Natural killer cell (primary cell): ENCODE results near the gene PRPF39. TPM values are rescaled to one million over a fixed set of nuclear protein-coding genes. Genes with fewer than 3 reads are reported as not detected.
A peak's percentile ranks its signal among the peaks of the same experiment; 100 is the strongest.

Experiments used
- ATAC-seq, 3 donors: fragments of 150-1000 bp in 2 of 3; fragments of 200-7000 bp in 1 of 3; cut with Tn5 transposase; 1 replicate in 1 of 3; 2 replicates in 2 of 3; pipeline ENCODE4 v1.10.0; 2021; ENCODE audit warnings: mild to moderate bottlenecking in 2 of 3, moderate library complexity in 2 of 3
- DNase-seq, 2 donors: peaks; one replicate each; pipeline versions ENCODE4 v3.0.0 to v3.0.0-alpha.2; 2013 to 2021; ENCODE audit warnings: mixed read lengths in 1 of 2
- H3K27ac ChIP-seq: one replicate; pipeline ENCODE4 v1.5.1; 2013; ENCODE audit warnings: mild to moderate bottlenecking, low read length
- H3K27me3 ChIP-seq: one replicate; pipeline ENCODE4 v1.6.1; 2013; ENCODE audit warnings: low read length; ENCODE audit not compliant: control insufficient read depth, insufficient read depth
- H3K36me3 ChIP-seq: one replicate; pipeline ENCODE4 v1.6.1; 2013; ENCODE audit warnings: low read length; ENCODE audit not compliant: control insufficient read depth, insufficient read depth
- H3K4me1 ChIP-seq: one replicate; pipeline ENCODE4 v1.6.1; 2013; ENCODE audit warnings: low read length; ENCODE audit not compliant: control insufficient read depth, insufficient read depth
- H3K4me3 ChIP-seq: one replicate; pipeline ENCODE4 v1.5.1; 2013; ENCODE audit warnings: low read length
- H3K9me3 ChIP-seq: one replicate; pipeline ENCODE4 v1.6.1; 2013; ENCODE audit warnings: low read length; ENCODE audit not compliant: control insufficient read depth, insufficient read depth
- H3K27ac Mint-ChIP-seq, 2 donors: one replicate each; pipeline ENCODE4 v1.8.0; 2022; ENCODE audit warnings: mild to moderate bottlenecking in 2 of 2, mixed read lengths in 2 of 2, moderate library complexity in 1 of 2
- H3K27me3 Mint-ChIP-seq, 2 donors: one replicate each; pipeline ENCODE4 v1.8.0; 2022; ENCODE audit warnings: low read depth in 2 of 2, mixed read lengths in 2 of 2
- H3K36me3 Mint-ChIP-seq: one replicate; pipeline ENCODE4 v1.8.0; 2022; ENCODE audit warnings: mixed read lengths
- H3K4me1 Mint-ChIP-seq, 2 donors: one replicate each; pipeline ENCODE4 v1.8.0; 2022; ENCODE audit warnings: mixed read lengths in 2 of 2
- H3K4me3 Mint-ChIP-seq: one replicate; pipeline ENCODE4 v1.8.0; 2022; ENCODE audit warnings: mild to moderate bottlenecking, moderate library complexity, mixed read lengths
- H3K9me3 Mint-ChIP-seq, 2 donors: one replicate each; pipeline ENCODE4 v1.8.0; 2022; ENCODE audit warnings: mixed read lengths in 2 of 2
- WGBS: methylation state at CpG from one replicate; pipeline ENCODE4 v1.1.7; 2013; ENCODE audit warnings: missing lambda C conversion rate; ENCODE audit not compliant: insufficient coverage; 5-methylcytosine and 5-hydroxymethylcytosine counted together
- intact Hi-C: fragments of 100-400 bp; cut with micrococcal nuclease; formaldehyde crosslinking; loops from one replicate; pipeline ENCODE4 v1.14.2; 2022
- total RNA-seq, 4 donors: library from RNA; stranded (reverse); fragments of 120-200 nt in 1 of 4; gene quantifications; one replicate each; pipeline versions ENCODE4 v1.2.3 to v1.2.4, GENCODE V29; 2013 to 2022
- TF ChIP-seq, protein P1 (sequence below): fragments of 200-600 bp; IDR thresholded peaks from one replicate; pipeline ENCODE4 v1.8.0; 2022; ENCODE audit warnings: antibody characterized with exemption

The PRPF39 gene
- total RNA-seq, 3 donors from 2014 or later (not counting 1 experiment from before 2014, with no cell fraction given), result 49.2 to 61.2 (median 52.5) TPM

DNA sequence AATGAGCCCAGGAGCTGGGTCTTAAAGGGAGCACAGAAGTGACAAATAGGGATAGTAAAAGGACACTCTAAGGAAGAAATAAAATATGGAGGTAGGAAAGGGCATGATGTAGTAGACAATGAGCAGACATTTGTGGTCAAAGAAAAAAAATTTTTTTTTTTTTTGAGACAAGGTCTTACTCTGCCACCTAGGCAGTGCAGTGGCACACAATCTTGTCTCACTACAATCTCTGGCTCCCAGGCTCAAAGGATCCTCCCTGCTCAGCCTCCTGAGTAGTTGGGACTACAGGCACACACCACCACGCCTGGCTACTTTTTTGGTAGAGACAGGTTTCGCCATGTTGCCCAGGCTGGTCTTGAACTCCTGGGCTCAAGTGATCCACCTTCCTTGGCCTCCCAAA is 41.8 kb downstream of the PRPF39 start:
- Histone ChIP-seq H3K27ac (no peak overlapping the region), H3K4me3 (no peak overlapping the region), H3K9me3 (no peaks in the 10 kb centered on the region), H3K36me3 (peaks cover 44% of the 10 kb centered on the region), H3K4me1 (no peaks in the 10 kb centered on the region), H3K27me3 (no peaks in the 10 kb centered on the region)
- 95% methylated on average over 2 of the region's 2 CpGs for WGBS
- Mint-ChIP-seq H3K36me3 (no peaks in the 10 kb centered on the region), H3K9me3 (no peaks in the 10 kb centered on the region), H3K27ac (no peak overlapping the region), H3K4me3 (no peak overlapping the region), H3K27me3 (no peaks in the 10 kb centered on the region), H3K4me1 (peaks cover 0 to 6% of the 10 kb centered on the region in 2 donors)
- ATAC-seq, result no peak
- DNase-seq, result no peak
- intact Hi-C loops, result no loop called here
- TF ChIP-seq, protein P1, sequence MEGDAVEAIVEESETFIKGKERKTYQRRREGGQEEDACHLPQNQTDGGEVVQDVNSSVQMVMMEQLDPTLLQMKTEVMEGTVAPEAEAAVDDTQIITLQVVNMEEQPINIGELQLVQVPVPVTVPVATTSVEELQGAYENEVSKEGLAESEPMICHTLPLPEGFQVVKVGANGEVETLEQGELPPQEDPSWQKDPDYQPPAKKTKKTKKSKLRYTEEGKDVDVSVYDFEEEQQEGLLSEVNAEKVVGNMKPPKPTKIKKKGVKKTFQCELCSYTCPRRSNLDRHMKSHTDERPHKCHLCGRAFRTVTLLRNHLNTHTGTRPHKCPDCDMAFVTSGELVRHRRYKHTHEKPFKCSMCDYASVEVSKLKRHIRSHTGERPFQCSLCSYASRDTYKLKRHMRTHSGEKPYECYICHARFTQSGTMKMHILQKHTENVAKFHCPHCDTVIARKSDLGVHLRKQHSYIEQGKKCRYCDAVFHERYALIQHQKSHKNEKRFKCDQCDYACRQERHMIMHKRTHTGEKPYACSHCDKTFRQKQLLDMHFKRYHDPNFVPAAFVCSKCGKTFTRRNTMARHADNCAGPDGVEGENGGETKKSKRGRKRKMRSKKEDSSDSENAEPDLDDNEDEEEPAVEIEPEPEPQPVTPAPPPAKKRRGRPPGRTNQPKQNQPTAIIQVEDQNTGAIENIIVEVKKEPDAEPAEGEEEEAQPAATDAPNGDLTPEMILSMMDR, result no peak

DNA sequence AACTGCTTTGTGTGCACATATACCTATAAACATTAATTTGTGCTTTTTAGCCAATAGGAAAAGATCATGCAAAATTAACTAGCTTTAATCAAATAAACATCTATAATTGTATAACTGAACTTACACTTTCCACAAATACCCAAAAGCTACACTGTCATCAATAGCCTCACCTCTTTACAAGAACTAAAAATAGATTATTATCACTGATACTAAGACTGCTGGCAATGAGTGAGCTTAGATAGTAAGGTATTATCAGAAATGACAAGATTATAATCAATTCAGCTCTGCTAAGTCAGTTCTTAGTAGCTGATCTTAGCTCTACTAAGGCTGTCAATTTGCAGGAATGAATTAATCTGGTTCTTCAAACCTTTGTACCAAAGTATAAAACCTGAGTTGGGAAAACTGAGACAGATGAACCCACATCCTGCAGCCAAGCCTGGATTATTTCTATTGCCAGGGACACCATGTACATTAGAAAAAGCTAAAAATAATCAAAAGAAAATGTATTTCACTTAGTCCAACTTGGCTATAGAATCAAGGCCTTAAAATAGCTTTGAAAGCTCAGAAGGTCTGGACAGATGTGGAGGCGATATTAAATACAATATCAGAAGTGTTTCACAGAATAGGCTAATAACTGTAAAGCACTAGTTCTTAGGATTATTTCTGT is 45.2 kb downstream of the PRPF39 start:
- Histone ChIP-seq H3K27me3 (no peaks in the 10 kb centered on the region), H3K27ac (no peak overlapping the region), H3K4me3 (no peak overlapping the region), H3K9me3 (no peaks in the 10 kb centered on the region), H3K4me1 (peaks cover 7% of the 10 kb centered on the region), H3K36me3 (peaks cover 21% of the 10 kb centered on the region)
- no peak overlapping the region for H3K27ac Mint-ChIP-seq
- H3K27me3 Mint-ChIP-seq, result no peaks in the 10 kb centered on the region
- H3K36me3 Mint-ChIP-seq, result no peaks in the 10 kb centered on the region
- peaks cover 15 to 16% of the 10 kb centered on the region in 2 donors for H3K4me1 Mint-ChIP-seq
- no peaks in the 10 kb centered on the region for H3K9me3 Mint-ChIP-seq
- TF ChIP-seq, protein P1, result no peak
- 90% methylated on average over 1 of the region's 1 CpG for WGBS
- ATAC-seq (no peak), DNase-seq (no peak)
- no peak overlapping the region for H3K4me3 Mint-ChIP-seq
- intact Hi-C loops, result no loop called here

DNA sequence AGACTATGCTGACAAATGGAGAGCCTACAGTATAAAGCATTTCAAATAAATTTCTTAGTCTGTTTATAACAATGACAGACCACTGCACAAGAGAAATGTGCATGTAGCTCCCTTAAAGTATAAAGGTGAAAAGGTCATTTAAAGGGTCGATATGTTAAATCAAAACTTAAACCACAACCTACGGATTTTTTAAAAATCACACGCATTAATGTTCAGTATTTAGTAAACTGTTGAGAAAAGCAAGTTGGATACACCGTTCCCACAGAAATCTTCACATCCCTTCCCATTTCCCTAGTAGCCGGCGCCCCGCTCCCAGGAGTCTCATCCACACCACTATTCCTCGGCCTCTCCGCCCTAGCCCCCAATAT is 49.8 kb downstream of the PRPF39 start:
- no peaks in the 10 kb centered on the region for H3K9me3 Mint-ChIP-seq
- Histone ChIP-seq H3K4me1 (peaks cover 14% of the 10 kb centered on the region), H3K36me3 (peaks cover 6% of the 10 kb centered on the region), H3K27me3 (no peaks in the 10 kb centered on the region), H3K27ac (peak overlapping the region; percentile 69), H3K9me3 (no peaks in the 10 kb centered on the region), H3K4me3 (peak overlapping the region; percentile 83)
- peaks cover 38 to 46% of the 10 kb centered on the region in 2 donors for H3K4me1 Mint-ChIP-seq
- no peaks in the 10 kb centered on the region for H3K36me3 Mint-ChIP-seq
- no peak for ATAC-seq
- 0% methylated on average over 7 of the region's 9 CpGs for WGBS
- TF ChIP-seq, protein P1, result no peak
- intact Hi-C loops, result loop anchor here (1.0 to 2.0 kb wide), 4 partner anchors 49 to 236 kb away; partner anchors contain the start of genes PRPF39 and TOGARAM1
- H3K4me3 Mint-ChIP-seq, result peak overlapping the region; percentile 100
- peak overlapping the region; percentile 98 to 99 for H3K27ac Mint-ChIP-seq
- DNase-seq, result no peak
- H3K27me3 Mint-ChIP-seq, result no peaks in the 10 kb centered on the region
